Activated naive CD4-positive, alpha-beta T cell treated with Interleukin-2 at 50 U/mL for 16 hours (primary cell): Measurements from ENCODE around the gene ADGRG7.

Experiments
- DNase-seq: peaks from one replicate; pipeline ENCODE4 v3.0.0-alpha.2; 2020

Gene ADGRG7

GRCh38 chr3:100602506-100603444, 6.6 kb upstream of the ADGRG7 start:
- no peak for DNase-seq

- DNase-seq = no peak
Observed at GRCh38 chr3:100603469-100603868, 5.9 kb upstream of the ADGRG7 start.

GRCh38 chr3:100605358-100605757, 4.0 kb upstream of the ADGRG7 start:
- DNase-seq = no peak

- DNase-seq = no peak
Observed at GRCh38 chr3:100606894-100607512, 2.4 kb upstream of the ADGRG7 start.

GRCh38 chr3:100609963-100610362, 562 bp downstream of the ADGRG7 start:
- DNase-seq = no peak

- DNase-seq = no peak
Observed at GRCh38 chr3:100611221-100611620, 1.8 kb downstream of the ADGRG7 start.

GRCh38 chr3:100613721-100614390, 4.5 kb downstream of the ADGRG7 start:
- DNase-seq = no peak

- no peak for DNase-seq
Observed at GRCh38 chr3:100614941-100615340, 5.5 kb downstream of the ADGRG7 start.

- DNase-seq = no peak
Observed at GRCh38 chr3:100615684-100616083, 6.3 kb downstream of the ADGRG7 start.

GRCh38 chr3:100621251-100621650, 11.8 kb downstream of the ADGRG7 start:
- DNase-seq = no peak

GRCh38 chr3:100627491-100627890, 18.1 kb downstream of the ADGRG7 start:
- DNase-seq = no peak

GRCh38 chr3:100629421-100630127, 20.2 kb downstream of the ADGRG7 start:
- DNase-seq = no peak

- DNase-seq = no peak
Observed at GRCh38 chr3:100630664-100631063, 21.3 kb downstream of the ADGRG7 start.

- DNase-seq = no peak
Observed at GRCh38 chr3:100631236-100631635, 21.8 kb downstream of the ADGRG7 start.

- DNase-seq = no peak
Observed at GRCh38 chr3:100634493-100635272, 25.3 kb downstream of the ADGRG7 start.

GRCh38 chr3:100635273-100635701, 25.9 kb downstream of the ADGRG7 start:
- DNase-seq = no peak

- DNase-seq = no peak
Observed at GRCh38 chr3:100637197-100637631, 27.8 kb downstream of the ADGRG7 start.

GRCh38 chr3:100640633-100641032, 31.2 kb downstream of the ADGRG7 start:
- DNase-seq = no peak

GRCh38 chr3:100641471-100642032, 32.2 kb downstream of the ADGRG7 start:
- no peak for DNase-seq

- DNase-seq = no peak
Observed at GRCh38 chr3:100645913-100646312, 36.5 kb downstream of the ADGRG7 start.

- DNase-seq = no peak
Observed at GRCh38 chr3:100647171-100647570, 37.8 kb downstream of the ADGRG7 start.

- no peak for DNase-seq
Observed at GRCh38 chr3:100647657-100648056, 38.3 kb downstream of the ADGRG7 start.
